BLaER1 (cell line): ENCODE results near the gene NELL2.

Experiments
- H3K27ac ChIP-seq: shearing (Covaris generic); formaldehyde crosslinking; 2 replicates; pipeline ENCODE4 v1.8.1; 2022
- H3K27me3 ChIP-seq: shearing (Covaris generic); formaldehyde crosslinking; 2 replicates; pipeline ENCODE4 v1.8.1; 2022
- H3K36me3 ChIP-seq: shearing (Covaris generic); formaldehyde crosslinking; 2 replicates; pipeline ENCODE4 v1.8.1; 2022
- H3K4me1 ChIP-seq: shearing (Covaris generic); formaldehyde crosslinking; 2 replicates; pipeline ENCODE4 v1.8.1; 2022
- H3K4me2 ChIP-seq: shearing (Covaris generic); formaldehyde crosslinking; 2 replicates; pipeline ENCODE4 v1.8.1; 2022
- H3K4me3 ChIP-seq: shearing (Covaris generic); formaldehyde crosslinking; 2 replicates; pipeline ENCODE4 v1.8.1; 2022
- H3K9ac ChIP-seq: shearing (Covaris generic); formaldehyde crosslinking; 2 replicates; pipeline ENCODE4 v1.8.1; 2022
- H3K9me3 ChIP-seq: shearing (Covaris generic); formaldehyde crosslinking; 2 replicates; pipeline ENCODE4 v1.8.1; 2022
- H4K20me1 ChIP-seq: shearing (Covaris generic); formaldehyde crosslinking; 2 replicates; pipeline ENCODE4 v1.8.1; 2022
- Cebpa-rat ChIP-seq: shearing (Covaris generic); IDR thresholded peaks from 2 replicates; pipeline ENCODE4 v1.8.1; 2022

Gene NELL2

DNA sequence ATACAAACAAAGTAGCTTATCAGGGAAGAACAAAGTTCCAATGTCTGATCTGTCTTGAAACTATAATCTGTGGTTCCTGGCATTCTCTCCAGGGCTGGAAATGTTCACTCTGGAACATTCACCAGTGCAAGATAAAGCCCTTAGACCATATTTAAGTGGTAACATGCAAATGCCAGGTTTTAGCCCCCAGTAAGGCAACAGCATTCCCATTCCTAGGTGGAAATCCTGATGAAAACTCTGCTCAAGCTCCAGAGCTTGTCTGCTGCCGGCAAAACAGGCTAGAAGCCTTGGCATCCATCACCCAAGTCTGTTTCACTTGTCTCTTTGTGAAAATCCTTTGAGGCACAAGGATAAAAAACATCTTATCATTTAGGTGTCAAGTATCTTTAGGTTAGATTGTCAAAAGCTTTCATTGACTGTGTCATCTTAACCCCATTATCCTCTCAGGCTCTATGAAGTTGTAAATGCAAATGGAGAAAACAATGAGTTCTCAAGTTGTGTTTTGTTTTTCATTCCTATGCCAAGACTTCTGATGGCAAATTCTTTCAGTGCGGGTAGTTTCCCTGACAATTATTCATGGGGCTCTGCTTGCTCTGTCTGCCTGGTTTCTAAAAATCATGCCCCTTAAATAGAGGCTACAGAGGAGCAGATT is 344.7 kb downstream of the NELL2 start:
- Histone ChIP-seq H3K4me2 (no peak overlapping the region), H3K4me3 (no peak overlapping the region), H3K27ac (no peak overlapping the region), H3K27me3 (no peaks in the 10 kb centered on the region), H3K36me3 (no peaks in the 10 kb centered on the region), H3K9ac (no peak overlapping the region), H3K4me1 (no peaks in the 10 kb centered on the region), H3K9me3 (no peaks in the 10 kb centered on the region), H4K20me1 (no peaks in the 10 kb centered on the region)
- no peak for TF ChIP-seq Cebpa-rat

DNA sequence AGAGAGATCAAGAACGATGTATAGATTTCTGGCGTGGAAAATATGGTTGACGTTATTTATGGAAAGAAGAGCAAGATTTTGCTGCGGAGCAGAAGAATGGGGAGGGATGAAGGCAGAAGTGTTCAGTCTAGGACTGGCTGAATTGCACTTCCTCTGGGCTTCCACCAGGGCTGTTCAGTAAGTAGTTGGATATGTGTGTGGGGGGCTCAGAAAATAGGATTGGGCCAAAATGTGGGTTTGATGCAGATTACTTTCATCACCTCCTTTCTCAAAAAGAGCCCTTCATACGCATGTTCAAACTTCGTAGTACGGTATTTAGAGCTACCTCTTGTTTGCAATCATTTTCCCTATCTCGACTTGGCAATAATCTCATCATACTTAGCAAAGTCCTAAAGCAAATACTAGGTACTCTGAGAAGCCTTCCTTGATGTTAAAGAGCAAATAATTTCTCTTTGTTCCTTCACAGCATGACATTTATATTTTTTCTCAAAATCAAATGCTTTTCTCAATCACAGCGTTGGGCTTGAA is 349.4 kb downstream of the NELL2 start:
- Histone ChIP-seq H3K27me3 (no peaks in the 10 kb centered on the region), H3K4me3 (no peak overlapping the region), H3K9me3 (no peaks in the 10 kb centered on the region), H3K36me3 (no peaks in the 10 kb centered on the region), H3K9ac (no peak overlapping the region), H4K20me1 (no peaks in the 10 kb centered on the region), H3K27ac (no peak overlapping the region), H3K4me1 (no peaks in the 10 kb centered on the region), H3K4me2 (no peak overlapping the region)
- TF ChIP-seq Cebpa-rat = no peak

DNA sequence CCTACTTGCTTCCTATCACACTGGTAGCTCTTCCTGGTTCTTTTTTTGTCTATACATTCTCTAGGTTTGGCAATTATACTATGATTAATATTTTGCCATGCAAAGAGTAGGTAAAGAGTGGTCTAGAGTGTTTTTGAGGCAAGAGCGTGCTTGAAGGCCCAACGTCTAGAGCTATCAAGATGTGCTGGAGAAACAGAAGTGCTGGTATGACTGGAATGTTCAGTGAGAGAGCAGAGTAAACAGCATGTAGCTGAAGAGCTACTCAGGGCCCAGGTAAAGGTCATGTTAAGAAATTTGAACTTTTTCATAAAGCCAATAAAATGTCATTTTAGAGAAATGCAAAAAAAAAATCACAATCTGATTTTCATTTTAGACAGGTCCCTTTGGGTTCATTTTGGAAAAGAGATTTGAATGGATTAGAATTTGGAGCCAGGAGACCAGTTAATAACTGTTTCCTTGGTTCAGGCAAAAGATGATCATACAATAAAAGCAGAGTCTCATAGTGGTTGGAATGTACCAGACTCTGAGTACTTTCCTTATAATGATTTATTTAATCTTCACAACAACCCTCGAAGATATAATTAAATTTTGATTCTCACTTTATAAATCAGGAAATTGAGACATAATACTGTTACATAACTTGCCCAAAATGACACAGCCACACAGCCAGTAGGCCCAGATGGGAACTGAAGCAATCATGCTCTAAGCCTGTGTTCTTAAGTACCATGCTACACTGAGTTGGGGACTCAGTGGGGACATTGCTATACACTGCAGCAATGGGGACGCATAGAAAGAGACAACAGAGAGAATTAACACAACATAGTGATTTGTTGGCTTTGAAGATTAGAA is 350.1 kb downstream of the NELL2 start:
- no peak for TF ChIP-seq Cebpa-rat
- H3K4me3 ChIP-seq = no peak overlapping the region
- no peak overlapping the region for H3K9ac ChIP-seq
- H3K27me3 ChIP-seq = no peaks in the 10 kb centered on the region
- no peaks in the 10 kb centered on the region for H4K20me1 ChIP-seq
- H3K9me3 ChIP-seq = no peaks in the 10 kb centered on the region
- H3K36me3 ChIP-seq = no peaks in the 10 kb centered on the region
- H3K4me2 ChIP-seq = no peak overlapping the region
- H3K27ac ChIP-seq = no peak overlapping the region
- no peaks in the 10 kb centered on the region for H3K4me1 ChIP-seq

DNA sequence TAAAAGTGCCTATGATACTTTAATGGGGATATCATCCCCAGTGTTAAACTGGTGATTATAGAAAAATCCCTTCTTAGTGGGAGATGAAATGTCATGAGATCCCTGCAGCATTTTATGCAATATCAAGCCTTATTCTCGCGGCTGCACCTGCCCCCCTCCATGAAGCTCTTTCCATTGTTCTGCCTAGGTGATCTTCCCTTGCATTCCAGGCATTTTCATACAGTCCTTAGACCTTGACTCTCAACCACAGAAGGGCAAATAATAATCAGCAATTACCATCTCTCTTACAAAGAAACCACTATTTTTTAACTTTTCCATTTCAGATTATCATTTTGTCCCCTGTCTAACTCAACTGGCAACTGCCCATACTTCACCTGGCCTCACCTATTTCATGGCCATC is 352.3 kb downstream of the NELL2 start:
- Histone ChIP-seq H3K9ac (no peak overlapping the region), H3K4me2 (no peak overlapping the region), H3K27me3 (no peaks in the 10 kb centered on the region), H3K27ac (no peak overlapping the region), H3K4me1 (no peaks in the 10 kb centered on the region), H3K9me3 (no peaks in the 10 kb centered on the region), H3K36me3 (no peaks in the 10 kb centered on the region), H4K20me1 (no peaks in the 10 kb centered on the region), H3K4me3 (no peak overlapping the region)
- no peak for TF ChIP-seq Cebpa-rat

GRCh38 chr12:44521702-44522101 is 354.4 kb downstream of the NELL2 start:
- Histone ChIP-seq H4K20me1 (no peaks in the 10 kb centered on the region), H3K36me3 (no peaks in the 10 kb centered on the region), H3K9me3 (no peaks in the 10 kb centered on the region), H3K4me3 (no peak overlapping the region), H3K4me1 (no peaks in the 10 kb centered on the region), H3K27me3 (no peaks in the 10 kb centered on the region), H3K9ac (no peak overlapping the region), H3K27ac (no peak overlapping the region), H3K4me2 (no peak overlapping the region)
- TF ChIP-seq Cebpa-rat = no peak

DNA sequence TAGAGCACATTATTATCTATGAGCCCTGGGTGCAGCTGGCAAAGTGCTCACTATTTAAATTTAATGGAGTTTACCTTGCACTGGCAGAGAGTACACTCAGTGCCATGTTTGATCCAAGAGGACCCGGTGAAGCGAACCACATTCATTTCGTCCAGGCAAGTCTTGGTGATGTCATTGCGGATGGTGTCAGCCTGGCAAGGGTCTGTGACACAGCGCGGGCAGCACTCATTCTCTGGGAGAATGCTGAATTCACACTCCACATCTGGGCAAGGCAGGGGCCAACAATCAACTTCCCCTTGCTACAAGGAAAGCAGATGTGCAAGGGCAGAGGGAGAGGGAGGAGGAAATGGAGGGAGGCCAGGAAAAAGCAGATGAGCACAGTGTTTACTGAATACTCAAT is 356.2 kb downstream of the NELL2 start:
- TF ChIP-seq Cebpa-rat = no peak
- Histone ChIP-seq H3K27ac (no peak overlapping the region), H4K20me1 (no peaks in the 10 kb centered on the region), H3K9me3 (no peaks in the 10 kb centered on the region), H3K27me3 (no peaks in the 10 kb centered on the region), H3K36me3 (no peaks in the 10 kb centered on the region), H3K4me2 (no peak overlapping the region), H3K9ac (no peak overlapping the region), H3K4me3 (no peak overlapping the region), H3K4me1 (no peaks in the 10 kb centered on the region)

- TF ChIP-seq Cebpa-rat = no peak
- Histone ChIP-seq H4K20me1 (no peaks in the 10 kb centered on the region), H3K9ac (no peak overlapping the region), H3K9me3 (no peaks in the 10 kb centered on the region), H3K27me3 (no peaks in the 10 kb centered on the region), H3K27ac (no peak overlapping the region), H3K4me2 (peak overlapping the region; percentile 65), H3K4me1 (peaks cover 61% of the 10 kb centered on the region), H3K4me3 (no peak overlapping the region), H3K36me3 (no peaks in the 10 kb centered on the region)
Observed at GRCh38 chr12:44511289-44511688, 364.8 kb downstream of the NELL2 start.

- Histone ChIP-seq H3K36me3 (no peaks in the 10 kb centered on the region), H3K27ac (no peak overlapping the region), H3K4me1 (peaks cover 68% of the 10 kb centered on the region), H3K9ac (no peak overlapping the region), H3K9me3 (no peaks in the 10 kb centered on the region), H3K27me3 (no peaks in the 10 kb centered on the region), H4K20me1 (no peaks in the 10 kb centered on the region), H3K4me3 (no peak overlapping the region), H3K4me2 (peak overlapping the region; percentile 65)
- TF ChIP-seq Cebpa-rat = no peak
Observed at GRCh38 chr12:44510510-44510909, 365.6 kb downstream of the NELL2 start.

GRCh38 chr12:44510076-44510475 is 366.0 kb downstream of the NELL2 start:
- no peaks in the 10 kb centered on the region for H3K36me3 ChIP-seq
- no peaks in the 10 kb centered on the region for H3K9me3 ChIP-seq
- H3K4me3 ChIP-seq = no peak overlapping the region

GRCh38 chr12:44509471-44509870 is 366.6 kb downstream of the NELL2 start:
- Histone ChIP-seq H3K4me2 (peak overlapping the region; percentile 65), H3K9ac (no peak overlapping the region), H3K27ac (no peak overlapping the region), H4K20me1 (no peaks in the 10 kb centered on the region), H3K4me1 (peaks cover 69% of the 10 kb centered on the region), H3K36me3 (no peaks in the 10 kb centered on the region), H3K9me3 (no peaks in the 10 kb centered on the region), H3K4me3 (no peak overlapping the region), H3K27me3 (no peaks in the 10 kb centered on the region)
- TF ChIP-seq Cebpa-rat = no peak

More at GRCh38 chr12:44510076-44510475, 366.0 kb downstream of the NELL2 start:
- H3K4me1 ChIP-seq = peaks cover 69% of the 10 kb centered on the region
- H3K27ac ChIP-seq = no peak overlapping the region
- H3K27me3 ChIP-seq = no peaks in the 10 kb centered on the region
- TF ChIP-seq Cebpa-rat = no peak
- peak overlapping the region; percentile 65 for H3K4me2 ChIP-seq
- H4K20me1 ChIP-seq = no peaks in the 10 kb centered on the region
- no peak overlapping the region for H3K9ac ChIP-seq
